IPS-NIHi7 (cell line): ENCODE measurements around the gene CA11.

Source experiments
- DNase-seq: peaks from one replicate; pipeline ENCODE4 v3.0.0; 2012; ENCODE audit warnings: mixed read lengths; ENCODE audit errors: extremely low spot score

The CA11 gene

DNA sequence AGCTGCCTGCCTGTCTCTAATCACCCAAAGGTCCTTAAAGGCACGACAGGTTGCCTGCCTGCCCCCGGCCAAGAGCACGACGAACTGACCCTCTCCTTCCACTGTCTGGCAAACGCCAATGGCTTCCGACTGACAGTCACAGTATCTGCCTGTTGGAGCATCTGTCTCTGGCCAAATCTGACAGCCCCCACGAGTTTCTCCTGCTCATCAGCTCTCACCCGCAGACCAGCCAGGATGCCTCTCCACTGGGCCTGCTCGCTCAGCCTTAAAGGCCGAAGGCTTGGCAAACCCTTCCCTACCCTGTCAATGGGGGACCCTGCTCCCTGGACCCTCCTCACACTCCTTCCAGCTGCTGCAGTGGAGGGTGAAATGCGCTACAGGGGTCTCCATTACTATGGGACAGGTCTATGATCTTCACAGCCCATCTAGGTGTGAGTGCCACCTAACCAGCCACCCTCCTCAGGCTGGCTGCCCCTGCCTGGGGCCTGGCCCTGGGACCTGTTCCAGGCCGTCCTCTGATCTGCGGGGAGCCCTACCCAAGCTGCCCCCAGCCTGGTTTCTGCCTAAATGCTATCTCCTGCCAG lies 32.0 kb downstream of the CA11 start:
- no peak for DNase-seq

DNA sequence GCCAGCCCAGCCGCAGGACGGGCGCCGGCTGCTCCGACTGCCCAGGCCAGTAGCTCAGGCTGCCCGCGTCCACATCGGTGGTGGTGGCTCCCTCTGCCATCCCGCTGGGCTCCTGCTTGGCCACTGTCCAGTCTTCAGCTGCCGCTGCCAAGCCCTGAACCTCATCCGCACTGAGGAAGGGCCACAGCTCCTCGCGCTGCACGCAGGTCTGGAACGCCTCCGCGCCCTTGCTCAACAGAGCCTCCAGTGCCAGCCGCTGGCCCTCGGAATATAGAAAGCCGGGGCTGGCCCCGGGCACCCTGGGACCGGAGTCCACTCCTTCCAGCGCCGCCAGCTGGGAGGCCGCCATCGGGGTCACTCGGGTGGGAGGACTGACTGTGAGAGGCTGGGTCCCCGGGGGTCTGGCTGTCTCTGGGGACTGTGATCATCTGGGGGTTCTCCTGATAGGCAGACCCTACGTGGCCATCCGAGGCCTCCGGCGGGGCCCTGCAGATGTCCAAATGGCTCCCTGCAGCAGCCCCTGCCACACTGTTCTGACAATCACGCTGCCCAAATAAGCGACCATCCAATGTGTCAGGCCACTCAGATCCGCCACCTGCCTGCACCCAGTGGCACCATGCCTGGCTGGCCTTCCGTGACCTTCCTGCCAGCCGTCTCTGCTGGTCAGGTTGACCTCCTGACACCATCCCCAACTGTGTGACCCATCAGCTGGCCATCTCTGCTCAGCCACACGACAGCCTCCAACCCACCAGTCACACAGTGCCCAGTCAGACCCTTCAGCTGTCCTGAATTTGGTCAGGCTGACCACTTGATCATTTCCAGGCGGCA lies 32.7 kb downstream of the CA11 start:
- no peak for DNase-seq

DNA sequence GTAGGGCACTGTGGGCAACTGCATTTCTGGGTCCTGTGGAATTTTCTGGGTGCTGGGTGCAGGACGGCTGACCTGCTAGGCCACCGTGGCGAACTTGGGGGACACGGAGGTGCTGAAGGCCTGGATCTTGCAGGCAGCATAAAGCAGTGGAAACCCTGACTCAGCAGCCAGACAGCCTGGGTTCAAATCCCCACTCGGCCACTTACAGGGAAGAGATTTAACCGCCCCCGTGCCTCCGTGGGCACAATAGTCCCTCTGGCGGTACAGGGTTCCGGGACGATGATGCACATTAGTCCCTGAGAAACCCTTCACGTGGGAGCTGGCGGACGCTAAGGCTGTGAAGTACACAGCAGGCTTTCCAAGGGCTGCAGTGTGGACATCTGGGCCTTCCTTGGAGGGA lies 34.1 kb downstream of the CA11 start:
- no peak for DNase-seq

DNA sequence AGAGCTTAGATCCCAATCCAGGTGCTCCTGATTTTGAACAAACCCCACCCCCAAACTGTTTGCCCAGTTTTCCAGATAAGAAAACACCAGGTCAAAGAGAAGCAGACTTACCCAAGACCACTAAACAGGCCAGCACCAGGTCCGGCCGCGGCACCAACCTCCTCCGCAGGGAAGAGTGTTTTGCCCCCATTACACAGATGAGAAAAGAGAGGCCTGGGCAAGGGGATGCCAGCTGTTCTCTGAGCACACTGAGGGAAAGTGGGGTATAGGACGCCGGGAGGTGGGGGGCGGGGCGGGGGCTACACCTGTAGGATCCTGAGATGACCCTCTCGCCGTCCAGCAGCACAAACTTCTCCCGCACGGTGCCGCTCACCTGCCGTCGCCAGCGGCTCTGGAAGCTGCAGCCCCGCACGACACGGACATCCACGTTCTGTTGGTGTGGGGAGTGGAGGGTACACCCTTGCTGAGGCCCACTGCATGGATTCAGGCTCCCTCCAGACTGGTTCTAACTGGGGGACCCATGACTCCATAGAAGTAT lies 36.3 kb downstream of the CA11 start:
- no peak for DNase-seq

DNA sequence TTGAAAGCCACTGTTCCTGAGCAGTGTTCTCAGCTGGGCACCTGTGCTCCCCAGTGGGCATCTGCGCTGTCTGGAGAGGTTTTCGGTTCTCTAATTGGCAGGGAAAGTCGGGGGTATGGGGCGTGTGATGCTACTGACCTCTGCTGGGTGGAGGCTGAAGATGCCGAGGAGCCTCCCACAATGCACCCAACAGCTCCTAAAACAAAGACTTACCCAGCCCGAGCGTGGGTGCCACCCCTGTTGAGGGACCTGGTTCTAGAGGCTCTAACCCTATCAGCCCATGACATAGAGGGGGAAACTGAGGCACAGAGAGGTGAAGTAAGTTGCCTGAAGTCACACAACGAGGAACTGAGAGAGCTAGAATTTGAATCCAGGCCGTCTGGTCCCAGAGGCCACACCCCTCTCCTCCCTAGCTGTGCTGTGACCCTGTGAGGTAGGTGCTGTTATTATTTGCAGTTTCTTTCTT lies 37.2 kb downstream of the CA11 start:
- DNase-seq = peak; percentile 77

DNA sequence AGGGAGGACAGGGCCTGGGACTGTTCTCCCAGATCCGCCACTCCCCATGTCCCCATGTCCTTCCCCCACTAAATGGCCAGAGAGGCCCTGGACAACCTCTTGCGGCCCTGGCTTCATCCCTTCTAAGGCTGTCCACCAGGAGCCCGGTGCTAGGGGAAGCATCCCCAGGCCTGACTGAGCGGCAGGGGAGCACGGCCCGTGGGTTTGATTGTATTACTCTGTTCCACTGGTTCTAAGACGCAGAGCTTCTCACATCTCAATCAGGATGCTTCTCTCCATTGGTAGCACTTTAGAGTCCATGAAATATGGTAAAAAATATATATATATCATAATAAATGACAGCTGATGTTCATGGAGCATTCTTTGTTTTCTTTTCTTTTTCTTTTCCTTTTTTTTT lies 38.6 kb downstream of the CA11 start:
- DNase-seq = no peak

DNA sequence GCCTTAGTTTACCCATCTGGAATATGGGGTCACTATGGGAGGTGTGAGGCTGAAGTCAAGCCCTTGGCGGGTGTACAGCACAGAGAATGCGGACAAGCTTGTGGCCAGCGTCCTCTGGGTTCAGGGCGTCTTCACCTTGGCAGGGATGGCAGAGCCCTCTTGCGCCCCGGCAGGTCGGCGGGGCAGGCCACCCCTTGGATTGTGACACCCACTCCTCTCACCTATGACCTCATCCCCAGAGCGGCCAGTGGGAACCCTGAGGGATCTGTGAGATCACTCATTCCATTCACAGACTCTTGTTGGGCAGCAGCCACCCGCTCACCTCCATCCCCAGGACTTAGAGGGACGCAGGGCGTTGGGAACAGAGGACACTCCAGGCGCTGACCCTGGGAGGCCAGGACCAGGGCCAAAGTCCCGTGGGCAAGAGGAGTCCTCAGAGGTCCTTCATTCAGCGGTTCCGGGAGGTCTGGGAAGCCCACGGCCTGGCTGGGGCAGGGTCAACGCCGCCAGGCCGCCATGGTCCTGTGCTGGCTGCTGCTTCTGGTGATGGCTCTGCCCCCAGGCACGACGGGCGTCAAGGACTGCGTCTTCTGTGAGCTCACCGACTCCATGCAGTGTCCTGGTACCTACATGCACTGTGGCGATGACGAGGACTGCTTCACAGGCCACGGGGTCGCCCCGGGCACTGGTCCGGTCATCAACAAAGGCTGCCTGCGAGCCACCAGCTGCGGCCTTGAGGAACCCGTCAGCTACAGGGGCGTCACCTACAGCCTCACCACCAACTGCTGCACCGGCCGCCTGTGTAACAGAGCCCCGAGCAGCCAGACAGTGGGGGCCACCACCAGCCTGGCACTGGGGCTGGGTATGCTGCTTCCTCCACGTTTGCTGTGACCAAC lies 39.3 kb downstream of the CA11 start, which contains the start of gene SPACA4:
Gene SPACA4 (plus strand): TSS at position 280 of the 896 bp plus-strand sequence. CDS start 237 bp downstream, at position 517.
- DNase-seq = no peak

DNA sequence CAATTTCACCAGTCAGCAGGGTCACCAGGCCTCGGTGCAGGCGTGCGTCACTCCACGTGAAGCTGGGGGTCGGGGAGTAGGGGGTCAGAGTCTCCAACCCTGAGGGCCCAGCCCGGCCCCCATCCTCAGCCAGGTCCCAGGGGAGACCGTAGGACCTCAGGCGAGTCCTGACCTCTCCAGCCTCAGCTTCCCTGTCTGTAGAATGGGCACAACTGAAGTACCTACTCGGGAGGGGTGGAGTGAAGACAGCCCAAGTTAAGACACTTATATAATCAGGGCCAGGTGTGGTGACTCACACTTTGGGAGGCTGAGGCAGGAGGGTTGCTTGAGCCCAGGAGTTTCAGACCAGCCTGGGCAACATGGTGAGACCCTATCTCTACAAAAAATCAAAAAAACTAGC lies 42.1 kb downstream of the CA11 start:
- no peak for DNase-seq

DNA sequence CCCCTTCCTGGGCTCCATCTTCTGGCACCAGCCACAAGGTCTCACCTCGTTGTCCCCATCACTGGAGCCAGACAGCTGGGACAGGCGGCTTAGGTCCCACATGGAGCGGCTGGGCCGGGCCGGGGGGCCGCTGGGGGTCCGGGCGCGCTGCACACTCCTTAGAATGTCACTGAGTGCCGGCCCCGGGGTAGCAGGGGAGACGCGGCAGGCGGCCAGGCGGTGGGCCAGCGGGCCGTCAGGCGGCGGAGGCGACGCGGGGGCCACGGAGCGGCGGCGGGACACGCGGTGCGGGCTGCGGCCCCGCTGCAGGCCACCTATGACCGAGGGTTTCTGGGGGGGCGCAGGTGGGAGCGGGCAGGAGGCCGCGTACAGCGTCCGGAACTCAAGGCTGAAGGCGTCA lies 42.5 kb downstream of the CA11 start:
- DNase-seq = no peak

DNA sequence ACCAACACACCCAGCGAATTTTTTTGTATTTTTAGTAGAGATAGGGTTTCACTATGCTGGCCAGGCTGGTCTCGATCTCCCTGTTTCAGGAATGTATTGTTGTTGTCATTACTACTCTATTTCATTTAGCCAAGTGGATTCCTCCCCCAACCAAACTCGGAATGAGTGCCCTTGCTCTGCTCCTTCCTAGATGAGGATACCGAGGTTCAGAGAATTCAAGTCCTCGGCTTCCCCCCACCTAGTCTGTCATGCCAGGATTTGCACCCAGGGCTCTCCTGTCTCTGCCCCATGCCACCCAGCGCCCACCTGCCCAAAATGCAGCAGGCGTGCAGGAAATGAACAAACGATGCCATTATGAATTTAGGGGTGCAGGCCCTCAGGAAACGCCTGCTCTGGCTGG lies 43.0 kb downstream of the CA11 start:
- no peak for DNase-seq

DNA sequence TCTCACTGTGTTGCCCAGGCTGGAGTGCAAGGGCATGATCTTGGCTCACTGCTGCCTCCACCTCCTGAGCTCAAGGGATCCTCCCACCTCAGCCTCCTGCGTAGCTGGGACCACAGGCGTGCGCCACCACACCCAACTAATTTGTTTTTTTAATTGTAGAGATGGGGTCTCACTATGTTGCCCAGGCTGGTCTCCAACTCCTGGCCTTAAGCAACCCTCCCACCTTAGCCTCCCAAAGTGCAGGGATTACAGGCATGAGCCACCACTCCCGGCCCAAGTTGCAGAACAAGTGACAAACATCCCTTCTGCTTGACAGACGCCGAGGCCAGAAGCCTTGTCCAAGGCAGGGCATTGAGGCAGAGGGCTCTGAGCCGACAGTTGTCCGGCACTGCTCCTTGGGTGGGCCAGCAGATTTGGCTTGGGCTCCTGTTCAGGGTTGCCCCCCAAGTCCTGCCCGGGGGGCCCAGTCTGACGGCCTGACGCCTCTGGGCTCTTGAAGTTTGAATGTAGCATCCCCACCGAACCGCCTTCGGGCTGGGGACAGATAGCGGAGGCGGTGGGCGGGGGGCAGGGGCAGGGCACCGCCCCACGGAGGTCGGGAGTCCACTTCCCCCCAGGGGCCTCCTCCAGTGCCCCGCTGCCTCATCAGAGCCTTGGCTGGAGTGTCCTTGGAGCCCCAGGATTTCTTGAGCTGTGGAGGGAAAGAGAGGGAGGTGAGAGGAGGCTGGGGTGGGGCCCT lies 45.1 kb downstream of the CA11 start:
- no peak for DNase-seq

DNA sequence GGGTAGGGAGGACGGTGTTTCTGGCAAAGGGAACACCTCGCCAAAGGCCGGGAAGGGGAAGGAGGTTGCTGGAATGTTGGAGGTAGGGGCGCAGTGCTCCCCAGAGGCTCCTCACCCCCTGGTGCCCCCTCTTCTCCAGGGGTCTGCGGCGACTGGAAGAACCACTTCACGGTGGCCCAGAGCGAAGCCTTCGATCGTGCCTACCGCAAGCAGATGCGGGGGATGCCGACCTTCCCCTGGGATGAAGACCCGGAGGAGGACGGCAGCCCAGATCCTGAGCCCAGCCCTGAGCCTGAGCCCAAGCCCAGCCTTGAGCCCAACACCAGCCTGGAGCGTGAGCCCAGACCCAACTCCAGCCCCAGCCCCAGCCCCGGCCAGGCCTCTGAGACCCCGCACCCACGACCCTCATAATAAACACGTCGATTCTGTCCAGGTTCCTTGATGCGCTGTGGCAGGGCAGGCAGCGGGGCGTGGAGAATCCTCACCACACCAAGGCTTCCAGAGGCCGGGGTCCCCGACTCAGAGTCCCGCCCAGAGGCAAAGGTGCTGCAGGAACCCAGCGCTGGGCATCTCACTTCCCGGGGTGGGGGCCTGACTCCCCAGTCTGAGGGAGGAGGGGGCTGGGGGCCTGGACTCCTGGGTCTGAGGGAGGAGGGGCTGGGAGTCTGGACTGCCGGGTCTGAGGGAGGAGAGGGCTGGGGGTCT lies 46.8 kb downstream of the CA11 start:
- no peak for DNase-seq

DNA sequence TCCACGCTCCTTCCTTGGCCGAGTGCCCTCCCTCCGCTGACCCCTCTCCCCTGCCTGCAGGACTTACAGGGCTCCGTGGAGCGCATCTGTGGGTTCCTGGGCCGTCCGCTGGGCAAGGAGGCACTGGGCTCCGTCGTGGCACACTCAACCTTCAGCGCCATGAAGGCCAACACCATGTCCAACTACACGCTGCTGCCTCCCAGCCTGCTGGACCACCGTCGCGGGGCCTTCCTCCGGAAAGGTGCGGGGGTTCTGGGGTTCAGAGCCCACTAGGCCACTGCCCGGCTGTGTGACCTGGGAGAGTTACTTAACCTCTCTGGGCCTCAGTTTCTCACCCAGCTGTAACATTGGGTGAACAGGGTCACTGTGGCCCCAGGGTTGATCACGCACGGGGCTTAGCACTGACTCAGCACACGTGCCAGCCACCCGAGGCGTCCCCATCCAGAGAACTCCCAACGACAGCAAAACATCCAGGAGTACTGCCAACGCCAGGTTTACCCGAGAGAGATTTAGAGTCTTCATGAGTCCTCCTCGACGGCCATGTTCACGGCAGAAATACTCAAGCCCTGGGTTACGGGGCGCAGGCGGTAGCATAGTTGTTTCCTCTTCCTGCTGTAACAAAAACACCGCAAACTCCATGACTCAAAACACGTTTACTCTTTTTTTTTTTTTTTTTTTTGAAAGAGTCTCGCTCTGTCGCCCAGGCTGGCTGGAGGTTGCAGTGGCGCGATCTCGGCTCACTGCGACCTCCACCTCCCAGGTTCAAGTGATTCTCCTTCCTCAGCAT lies 49.1 kb downstream of the CA11 start:
- DNase-seq = no peak

DNA sequence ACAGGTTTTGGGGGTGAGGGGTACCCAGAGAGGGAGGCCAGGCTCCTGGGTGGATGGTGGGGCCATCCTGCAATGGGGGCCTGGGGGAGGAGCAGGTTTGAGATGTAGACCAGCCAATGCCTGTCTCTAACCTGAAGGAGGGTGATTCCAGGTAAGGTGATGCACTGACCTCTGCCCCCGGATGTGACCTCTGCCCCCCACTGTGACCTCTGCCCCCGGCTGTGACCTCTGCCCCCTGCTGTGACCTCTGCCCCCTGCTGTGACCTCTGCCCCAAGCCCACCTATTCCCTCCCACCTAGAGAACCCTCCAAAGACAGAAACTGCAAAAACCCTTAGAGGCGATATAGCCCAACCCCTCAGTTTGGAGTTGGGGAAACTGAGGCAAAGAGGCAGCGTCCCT lies 49.8 kb downstream of the CA11 start:
- no peak for DNase-seq

DNA sequence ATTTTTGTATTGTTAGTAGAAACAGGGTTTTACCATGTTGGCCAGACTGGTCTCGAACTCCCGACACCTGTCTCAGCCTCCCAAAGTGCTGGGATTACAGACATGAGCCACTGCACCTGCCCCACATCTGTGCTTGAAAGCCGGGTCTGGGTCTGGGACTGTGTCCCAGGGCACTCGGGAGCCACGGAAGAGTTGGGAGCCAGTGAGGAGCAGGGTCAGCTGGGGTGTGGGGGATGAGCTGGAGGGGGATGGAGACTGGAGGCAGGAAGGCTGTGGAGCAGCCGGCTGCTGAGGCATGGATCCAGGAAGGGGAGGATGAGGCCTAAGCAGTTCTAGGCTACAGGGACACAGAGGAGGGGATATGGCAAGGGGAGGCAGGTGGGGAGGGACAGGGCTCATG lies 50.2 kb downstream of the CA11 start:
- no peak for DNase-seq

DNA sequence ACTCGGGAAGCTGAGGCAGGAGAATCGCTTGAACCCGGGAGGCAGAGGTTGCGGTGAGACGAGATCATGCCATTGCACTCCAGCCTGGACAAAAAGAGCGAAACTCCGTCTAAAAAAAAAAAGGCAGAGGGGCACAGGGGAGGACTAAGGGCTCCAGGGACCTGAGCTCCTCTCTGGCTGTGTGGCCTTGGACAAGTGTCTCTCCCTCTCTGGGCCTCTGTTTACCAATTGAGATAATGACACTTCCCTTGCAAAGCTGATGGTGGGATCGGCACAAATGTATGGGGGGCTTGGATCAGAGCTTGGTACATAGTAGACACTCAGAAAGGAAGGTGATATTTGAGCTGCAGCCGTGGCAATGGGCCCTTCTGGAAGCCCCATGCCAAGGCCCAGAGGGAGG lies 50.8 kb downstream of the CA11 start:
- no peak for DNase-seq

DNA sequence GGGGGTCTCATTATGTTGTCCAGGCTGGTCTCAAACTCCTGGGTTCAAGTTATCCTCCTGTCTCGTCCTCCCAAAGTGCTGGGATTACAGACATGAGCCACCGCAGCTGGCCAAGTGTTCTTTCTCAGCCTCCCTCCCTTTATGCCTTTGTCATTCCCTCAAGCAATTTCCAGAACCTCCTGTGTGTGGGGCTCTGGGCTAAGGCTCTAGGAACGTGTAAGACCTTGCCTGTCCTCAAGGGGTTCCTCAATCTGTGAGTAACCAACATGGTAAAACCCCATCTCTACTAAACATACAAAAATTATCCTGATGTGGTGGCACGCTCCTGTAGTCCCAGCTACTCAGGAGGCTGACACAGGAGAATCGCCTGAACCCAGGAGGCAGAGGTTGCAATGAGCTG lies 55.0 kb downstream of the CA11 start:
- no peak for DNase-seq

DNA sequence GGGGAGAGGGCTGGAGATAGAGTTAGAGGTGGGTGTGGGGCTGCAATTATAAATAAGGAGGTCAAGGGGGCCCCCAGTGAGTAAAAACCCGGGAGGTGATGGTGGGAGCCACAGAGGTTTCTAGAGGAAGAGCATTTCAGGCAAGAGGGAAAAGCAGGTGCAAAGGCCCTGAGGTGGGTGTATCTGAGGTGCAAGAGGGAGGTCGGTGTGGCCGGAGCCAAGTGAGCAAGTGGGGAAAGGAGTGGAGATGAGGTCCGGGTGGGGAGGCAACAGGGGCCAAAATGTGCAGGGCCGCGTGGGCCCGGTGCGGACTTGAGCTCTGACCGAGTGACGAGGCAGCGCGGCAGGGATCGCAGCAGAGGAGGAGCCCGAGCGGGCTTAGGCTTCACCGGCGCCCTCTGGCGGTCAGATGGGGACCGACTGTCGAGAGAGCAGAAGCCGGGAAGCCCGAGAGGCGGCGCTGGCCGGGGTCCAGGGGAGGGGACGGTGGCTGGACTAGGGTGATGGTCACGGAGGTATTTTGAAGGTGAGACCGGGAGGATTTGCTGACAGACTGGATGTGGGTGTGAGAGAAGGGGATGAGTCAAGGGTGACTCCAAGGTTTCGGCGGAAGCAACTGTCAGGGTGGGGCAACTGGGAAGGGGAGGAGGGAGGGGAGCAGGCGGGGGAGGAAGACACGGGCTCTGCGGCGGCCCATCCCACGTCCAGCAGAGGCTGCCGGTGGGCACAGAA lies 57.2 kb downstream of the CA11 start:
- peak; percentile 94 for DNase-seq
